GM10266 (cell line): Measurements from ENCODE around the gene GRHL1.

Experiments used
- DNase-seq: peaks from one replicate; pipeline ENCODE4 v3.0.0; 2012; ENCODE audit errors: extremely low spot score
- CTCF ChIP-seq: IDR thresholded peaks from 2 replicates; pipeline ENCODE4 v1.5.1; 2012; ENCODE audit warnings: mild to moderate bottlenecking, low read depth; ENCODE audit not compliant: control insufficient read depth, insufficient read depth; ENCODE audit errors: missing control alignments

The GRHL1 gene

GRCh38 chr2:9967053-9967775, 15.7 kb downstream of the GRHL1 start:
- no peak for TF ChIP-seq CTCF
- peak; percentile 28 for DNase-seq

GRCh38 chr2:9968553-9969497, 17.3 kb downstream of the GRHL1 start:
- TF ChIP-seq CTCF = no peak
- DNase-seq = no peak

GRCh38 chr2:9970200-9971044, 18.9 kb downstream of the GRHL1 start:
- no peak for TF ChIP-seq CTCF
- no peak for DNase-seq

- no peak for TF ChIP-seq CTCF
- no peak for DNase-seq
These were observed 19.8 kb downstream of the GRHL1 start for GRCh38 chr2:9971105-9971818.

- no peak for TF ChIP-seq CTCF
- no peak for DNase-seq
These were observed 20.4 kb downstream of the GRHL1 start for GRCh38 chr2:9971890-9972289.

GRCh38 chr2:9972621-9973479, 21.4 kb downstream of the GRHL1 start:
- TF ChIP-seq CTCF = no peak
- no peak for DNase-seq
